ENCODE measurements around the gene TWSG1.

Gene TWSG1

GRCh38 chr18:9334329-9334972 is at the start of gene TWSG1:
TWSG1 (plus strand) TSS chr18:9334773; CDS start chr18:9337230, 2,457 bp downstream.
- DNase-seq, result peak; percentile 94

- DNase-seq, result no peak
These were observed 49.0 kb upstream of the TWSG1 start for GRCh38 chr18:9285604-9286003.

- no peak for DNase-seq
These were observed 47.5 kb upstream of the TWSG1 start for GRCh38 chr18:9287036-9287435.

GRCh38 chr18:9289698-9290097 is 44.9 kb upstream of the TWSG1 start:
- DNase-seq, result no peak

- no peak for DNase-seq
These were observed 44.4 kb upstream of the TWSG1 start for GRCh38 chr18:9290156-9290555.

- DNase-seq, result no peak
These were observed 42.5 kb upstream of the TWSG1 start for GRCh38 chr18:9292047-9292446.

GRCh38 chr18:9293948-9294347 is 40.6 kb upstream of the TWSG1 start:
- DNase-seq, result no peak

GRCh38 chr18:9296233-9297006 is 38.2 kb upstream of the TWSG1 start:
- DNase-seq, result no peak

- DNase-seq, result no peak
These were observed 37.6 kb upstream of the TWSG1 start for GRCh38 chr18:9297007-9297393.

GRCh38 chr18:9304388-9305070 is 30.0 kb upstream of the TWSG1 start:
- DNase-seq, result no peak

- DNase-seq, result no peak
These were observed 15.2 kb upstream of the TWSG1 start for GRCh38 chr18:9319333-9319732.

- no peak for DNase-seq
These were observed 13.5 kb upstream of the TWSG1 start for GRCh38 chr18:9321017-9321452.

- DNase-seq, result no peak
These were observed 12.8 kb upstream of the TWSG1 start for GRCh38 chr18:9321736-9322135.

- DNase-seq, result no peak
These were observed 11.8 kb upstream of the TWSG1 start for GRCh38 chr18:9322744-9323143.

- DNase-seq, result no peak
These were observed 10.7 kb upstream of the TWSG1 start for GRCh38 chr18:9323750-9324445.

GRCh38 chr18:9325716-9326115 is 8.9 kb upstream of the TWSG1 start:
- no peak for DNase-seq

- no peak for DNase-seq
These were observed 5.8 kb upstream of the TWSG1 start for GRCh38 chr18:9328776-9329175.

GRCh38 chr18:9329471-9329870 is 5.1 kb upstream of the TWSG1 start:
- no peak for DNase-seq

GRCh38 chr18:9330419-9330818 is 4.2 kb upstream of the TWSG1 start:
- no peak for DNase-seq

GRCh38 chr18:9333441-9334328 is 888 bp upstream of the TWSG1 start:
- no peak for DNase-seq

GRCh38 chr18:9334973-9335696 is 562 bp downstream of the TWSG1 start:
- DNase-seq, result peak; percentile 40

- no peak for DNase-seq
These were observed 1.1 kb downstream of the TWSG1 start for GRCh38 chr18:9335697-9336045.

Data from activated CD4-positive, alpha-beta T cell treated with anti-CD3 and anti-CD28 coated beads, Interleukin-2, amount 50 U/mL, for 16 hours (primary cell).